Motor neuron (in vitro differentiated cells): ENCODE measurements around the gene POU2AF1. TPM values are rescaled to one million over a fixed set of nuclear protein-coding genes. Genes with fewer than 3 reads are reported as not detected.

Source experiments
- ATAC-seq, 8 experiments: fragments of 200-7000 bp; cut with Tn5 transposase; replicated peaks in 6 of 8; 2 replicates each; pipeline ENCODE4 v1.8.0; 2021; ENCODE audit warnings: mild to moderate bottlenecking in 8 of 8, moderate library complexity in 8 of 8
- H3K27ac ChIP-seq, 2 donors: fragments of 250-450 bp; sonication (Bioruptor Pico); 2 replicates each; pipeline ENCODE4 v1.9.0; 2021; ENCODE audit warnings: antibody characterized with exemption in 2 of 2, mild to moderate bottlenecking in 2 of 2, moderate library complexity in 1 of 2
- H3K4me1 ChIP-seq, 2 donors: fragments of 250-450 bp; sonication (Bioruptor Pico); replicated peaks in 1 of 2; 2 replicates each; pipeline ENCODE4 v1.6.1; 2021; ENCODE audit warnings: antibody characterized with exemption in 2 of 2, mild to moderate bottlenecking in 2 of 2, moderate library complexity in 1 of 2
- H3K4me3 ChIP-seq, 5 donors: fragments of 250-450 bp; sonication (Bioruptor Pico); 2 replicates each; pipeline ENCODE4 v1.9.0; 2021; ENCODE audit warnings: antibody characterized with exemption in 5 of 5, mild to moderate bottlenecking in 5 of 5, moderate library complexity in 4 of 5
- WGBS, 10 experiments: fragments of 450-650 bp; shearing (Covaris generic); methylation state at CpG; one replicate each; pipeline ENCODE4 v1.0.0; 2022; 5-methylcytosine and 5-hydroxymethylcytosine counted together
- in situ Hi-C, 9 experiments: fragments of 400-800 bp; cut with MboI; loops; one replicate each; pipeline ENCODE4 v1.15.0; 2021; ENCODE audit warnings: low sequenced_read_pairs in 9 of 9, low pct_unique_long_range_greater_than_20kb in 2 of 9; ENCODE audit not compliant: unreplicated experiment in 9 of 9
- total RNA-seq, 8 experiments: library from RNA; unstranded; fragments of 300-600 nt; gene quantifications; 2 replicates each; pipeline versions ENCODE4 v1.2.3 to v1.2.4, GENCODE V29; 2022

The POU2AF1 gene
- total RNA-seq, 8 experiments from 2014 or later = 0.05 to 1.0 (median 0.35) TPM; not detected in 2

DNA sequence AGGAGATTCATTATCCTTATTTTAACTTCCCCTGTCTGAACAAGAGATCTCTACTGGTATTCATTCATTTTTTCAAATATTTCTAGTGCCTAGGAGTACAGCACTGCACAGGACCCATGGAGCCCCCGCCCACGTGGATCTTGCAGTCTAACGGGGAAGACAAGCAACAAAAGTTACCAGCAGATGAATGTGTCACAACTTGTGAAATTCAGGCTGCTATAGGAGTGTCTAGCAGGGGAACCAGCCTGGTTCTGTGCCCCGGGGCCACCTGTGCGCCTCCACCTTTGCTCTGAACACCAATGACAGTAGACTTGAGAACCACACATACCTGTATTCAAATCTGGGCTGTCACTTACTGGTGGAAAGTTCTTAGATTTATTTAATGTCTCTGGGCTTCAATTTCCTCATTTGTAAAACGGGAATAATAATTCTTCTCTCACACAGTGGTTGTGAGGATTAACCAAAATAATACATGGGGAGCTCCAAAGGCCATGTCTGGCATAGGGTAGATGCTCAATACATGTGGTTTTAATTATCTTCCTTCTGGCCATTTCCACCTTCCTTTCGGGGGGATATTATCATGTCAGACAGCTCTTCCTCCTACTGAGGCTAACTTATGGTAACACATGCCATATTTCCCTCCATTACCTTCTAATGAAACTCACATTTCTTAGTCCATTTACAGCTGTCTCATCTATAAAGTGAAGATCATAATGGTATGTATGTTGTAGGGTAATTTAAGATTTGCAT lies 17.8 kb downstream of the POU2AF1 start:
- Histone ChIP-seq H3K4me1 (no peaks in the 10 kb centered on the region), H3K4me3 (no peak overlapping the region), H3K27ac (no peak overlapping the region)
- in situ Hi-C loops = no loop called here
- 25 to 88% (median 65%) methylated on average over 2 to 7 of the region's 7 CpGs; no CpG with 5 or more reads in 1 of the 10 experiments for WGBS, 10 experiments
- peak in 1 of 8 experiments; percentile 36 for ATAC-seq

DNA sequence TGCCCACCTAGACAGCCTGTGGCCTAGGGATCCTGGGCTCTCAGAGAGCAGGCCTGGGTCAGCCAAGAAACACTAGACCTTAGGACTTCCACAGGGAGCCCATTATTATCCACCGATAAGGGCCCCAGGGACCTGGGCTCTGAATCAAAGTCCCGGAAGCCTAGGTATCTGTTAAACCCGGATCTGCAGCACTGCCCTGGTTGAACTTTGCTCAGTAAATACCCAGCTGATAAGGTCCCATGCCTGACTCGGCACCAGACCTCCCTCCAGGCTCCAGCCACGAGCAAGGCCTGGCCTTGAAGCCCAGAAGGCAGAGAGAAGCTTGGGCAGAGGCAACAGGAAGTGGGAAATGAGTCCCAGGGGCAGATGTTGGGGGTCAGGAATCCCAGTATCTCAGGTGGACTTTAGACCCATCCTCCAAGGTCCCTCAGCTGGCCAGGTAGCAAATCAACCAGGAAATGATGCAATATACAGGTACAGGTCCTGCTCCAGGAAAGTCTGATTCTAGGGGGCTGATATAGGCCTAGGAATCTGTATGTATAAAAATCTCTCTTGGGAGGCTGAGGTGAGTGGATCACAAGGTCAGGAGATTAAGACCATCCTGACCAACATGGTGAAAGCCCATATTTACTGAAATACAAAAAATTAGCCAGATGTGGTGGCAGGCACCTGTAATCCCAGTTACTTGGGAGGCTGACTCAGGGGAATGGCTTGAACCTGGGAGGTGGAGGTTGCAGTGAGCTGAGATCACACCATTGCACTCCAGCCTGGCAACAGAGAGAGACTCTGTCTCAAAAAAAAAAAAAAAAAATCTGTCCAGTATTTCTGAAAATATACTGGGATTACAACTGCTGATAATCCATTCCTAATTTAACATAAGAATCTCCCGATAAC lies 18.7 kb downstream of the POU2AF1 start:
- H3K4me3 ChIP-seq = no peak overlapping the region
- in situ Hi-C loops = no loop called here
- 8 to 100% (median 90%) methylated on average over 1 to 5 of the region's 6 CpGs; no CpG with 5 or more reads in 1 of the 10 experiments for WGBS, 10 experiments
- no peaks in the 10 kb centered on the region for H3K4me1 ChIP-seq
- no peak overlapping the region for H3K27ac ChIP-seq
- no peak for ATAC-seq

DNA sequence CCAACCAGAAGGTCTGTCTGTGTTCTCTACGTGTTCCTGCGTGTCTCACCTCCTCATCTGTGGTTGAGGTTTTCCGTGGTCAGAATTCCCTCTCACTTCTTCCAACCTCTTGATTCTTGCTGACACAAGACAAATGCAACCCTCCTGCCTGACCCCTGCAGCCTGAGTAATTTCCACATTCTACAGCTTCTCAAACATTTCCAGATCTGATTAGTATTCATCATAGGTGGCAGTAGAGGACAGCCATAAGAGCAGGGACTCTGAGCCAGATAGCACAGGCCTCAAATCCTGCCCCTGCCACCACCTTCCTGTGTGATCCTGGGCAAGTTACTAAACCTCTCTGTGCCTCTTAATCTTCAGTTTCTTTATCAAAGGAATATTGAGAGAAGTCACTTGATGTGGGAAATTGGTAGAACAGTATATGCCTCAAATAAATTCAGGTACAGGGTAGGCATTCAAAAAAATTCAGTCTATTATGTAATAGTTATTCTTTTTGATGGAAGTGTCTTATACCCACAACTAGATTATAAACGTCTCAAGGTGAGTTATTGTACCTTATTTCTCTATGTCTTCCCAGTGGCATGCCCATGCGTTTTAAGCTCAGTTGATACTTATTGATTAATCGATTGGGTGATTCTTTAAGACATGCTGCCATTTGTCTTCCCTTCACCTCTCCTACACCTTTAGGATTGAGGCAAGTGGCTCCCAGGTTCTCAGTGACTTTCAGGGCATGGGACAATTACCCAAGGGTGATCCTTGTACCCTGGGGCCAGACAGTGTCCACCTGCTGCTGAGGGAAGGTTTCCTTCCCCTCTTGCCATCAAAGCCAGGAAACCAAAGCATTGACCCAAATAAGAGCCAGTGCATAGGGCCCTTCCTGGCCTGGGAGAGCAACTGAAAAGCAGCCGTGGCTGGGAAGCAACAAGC lies 19.6 kb downstream of the POU2AF1 start:
- in situ Hi-C loops = no loop called here

DNA sequence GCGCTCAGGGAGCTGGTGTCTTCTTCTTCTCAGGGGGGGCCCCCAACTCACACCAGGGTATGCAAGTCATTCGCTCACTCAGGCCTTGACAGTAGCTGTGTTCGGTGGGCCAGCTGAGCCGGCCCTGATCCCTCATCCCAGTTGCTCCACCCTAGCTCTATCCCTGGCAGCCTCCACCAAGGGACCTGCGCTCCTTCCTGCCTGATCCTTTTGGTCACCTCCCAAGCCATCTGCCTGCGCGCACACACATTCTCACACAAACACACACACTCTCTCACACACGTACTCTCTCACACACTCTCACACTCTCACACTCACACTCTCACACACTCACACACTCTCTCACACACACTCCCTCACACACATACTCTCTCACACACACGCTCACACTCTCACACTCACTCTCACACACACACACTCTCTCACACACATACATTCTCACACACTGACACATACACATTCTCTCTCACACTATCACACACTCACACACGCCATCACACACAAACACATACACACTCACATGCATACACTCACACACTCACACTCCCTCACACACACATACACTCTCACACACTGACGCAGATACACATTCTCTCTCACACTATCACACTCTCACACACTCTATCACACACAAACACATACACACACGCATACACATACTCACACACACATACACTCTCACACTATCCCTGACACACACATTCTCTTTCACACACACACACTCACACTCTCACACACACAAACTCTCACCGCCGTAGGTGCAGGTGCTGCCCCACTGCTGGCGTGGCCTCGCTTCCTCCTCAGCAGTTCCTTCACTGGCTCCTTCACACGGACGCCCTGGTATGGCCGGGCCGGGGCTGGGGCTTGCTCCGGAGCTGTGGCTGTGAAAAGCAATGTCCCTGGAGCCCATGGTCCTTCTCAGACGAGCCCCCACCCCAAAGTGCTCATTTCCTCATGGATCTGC lies 20.8 kb downstream of the POU2AF1 start:
- ATAC-seq = peak in 1 of 8 experiments; percentile 24
- Histone ChIP-seq H3K4me3 (no peak overlapping the region), H3K27ac (no peak overlapping the region), H3K4me1 (no peaks in the 10 kb centered on the region)
- 67 to 93% (median 80%) methylated on average over 1 to 14 of the region's 22 CpGs; no CpG with 5 or more reads in 1 of the 10 experiments for WGBS, 10 experiments
- in situ Hi-C loops = no loop called here

More for the DNA sequence above, 19.6 kb downstream of the POU2AF1 start:
- Histone ChIP-seq H3K4me1 (no peaks in the 10 kb centered on the region), H3K4me3 (no peak overlapping the region), H3K27ac (no peak overlapping the region)
- 56 to 100% (median 85%) methylated on average over 1 to 6 of the region's 7 CpGs; no CpG with 5 or more reads in 2 of the 10 experiments for WGBS, 10 experiments
- ATAC-seq = peak in 2 of 8 experiments; percentile 28 to 42

DNA sequence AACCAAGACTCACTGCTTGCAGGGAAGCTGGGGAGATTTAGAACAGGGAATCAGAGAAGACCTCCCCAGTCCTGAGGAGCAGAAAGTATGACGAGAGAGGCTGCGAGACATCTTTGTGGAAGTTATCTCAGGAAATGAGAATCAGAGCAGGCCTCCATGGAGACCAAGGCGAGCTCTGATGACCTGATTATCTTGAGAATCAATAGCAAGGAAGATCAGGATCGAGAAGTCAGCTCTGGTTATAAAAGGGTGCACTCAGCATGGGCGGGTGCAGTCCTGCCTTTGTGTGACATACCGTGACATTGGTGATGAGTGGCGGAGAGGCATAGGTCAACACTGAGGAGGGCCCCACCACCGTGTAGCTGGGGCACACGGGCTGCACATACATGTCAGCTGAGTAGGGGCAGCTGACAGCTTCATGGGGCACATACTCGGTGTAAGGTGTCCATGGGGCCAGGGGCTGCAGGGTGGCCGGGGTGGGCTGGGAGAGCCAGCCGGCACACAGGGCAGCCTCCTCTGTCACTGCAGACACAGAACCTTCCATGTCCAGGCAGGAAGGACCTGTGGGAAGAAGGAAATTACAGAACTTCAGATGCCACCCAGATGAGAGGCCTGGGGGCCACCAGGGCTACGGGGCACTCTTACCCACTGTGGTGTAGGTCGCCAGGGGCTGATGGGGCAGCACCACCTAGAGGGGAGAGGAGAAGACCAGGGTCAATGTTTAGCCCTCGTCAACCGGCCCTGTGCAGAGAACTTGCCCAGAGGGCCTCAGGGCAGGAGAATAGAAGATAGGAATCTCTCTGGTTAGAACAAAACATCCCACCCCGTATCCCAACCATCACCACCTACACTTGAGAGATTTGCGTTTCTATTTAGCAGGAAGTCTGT lies 21.7 kb downstream of the POU2AF1 start:
- no peak overlapping the region for H3K4me3 ChIP-seq
- in situ Hi-C loops = no loop called here
- peak in 1 of 8 experiments; percentile 82 for ATAC-seq

DNA sequence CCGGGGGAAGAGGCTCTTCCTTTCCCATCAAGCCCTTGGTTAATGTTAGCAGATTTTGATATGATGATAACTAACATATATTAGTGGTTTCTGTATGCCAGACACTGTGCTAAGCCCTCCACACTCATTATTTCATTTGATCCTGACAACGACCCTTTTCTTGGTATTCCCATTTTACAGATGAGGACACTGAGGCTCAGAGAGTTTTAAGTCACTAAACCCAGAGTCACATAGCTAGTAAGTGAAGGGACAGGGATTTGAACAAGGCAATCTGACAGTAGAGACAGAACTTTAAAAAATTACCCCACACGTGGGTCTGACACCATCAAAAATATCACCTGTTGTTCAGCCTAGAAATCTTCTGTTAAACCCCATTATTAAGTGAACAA lies 22.4 kb downstream of the POU2AF1 start:
- in situ Hi-C loops = no loop called here
- no peak for ATAC-seq
- no peaks in the 10 kb centered on the region for H3K4me1 ChIP-seq
- no peak overlapping the region for H3K4me3 ChIP-seq
- no peak overlapping the region for H3K27ac ChIP-seq
- WGBS, 10 experiments = 20 to 100% (median 59%) methylated on average over 1 to 3 of the region's 3 CpGs; no CpG with 5 or more reads in 2 of the 10 experiments

More for the DNA sequence above, 21.7 kb downstream of the POU2AF1 start:
- no peak overlapping the region for H3K27ac ChIP-seq
- H3K4me1 ChIP-seq = no peaks in the 10 kb centered on the region
- WGBS, 10 experiments = 33 to 87% (median 80%) methylated on average over 1 to 13 of the region's 18 CpGs; no CpG with 5 or more reads in 1 of the 10 experiments

DNA sequence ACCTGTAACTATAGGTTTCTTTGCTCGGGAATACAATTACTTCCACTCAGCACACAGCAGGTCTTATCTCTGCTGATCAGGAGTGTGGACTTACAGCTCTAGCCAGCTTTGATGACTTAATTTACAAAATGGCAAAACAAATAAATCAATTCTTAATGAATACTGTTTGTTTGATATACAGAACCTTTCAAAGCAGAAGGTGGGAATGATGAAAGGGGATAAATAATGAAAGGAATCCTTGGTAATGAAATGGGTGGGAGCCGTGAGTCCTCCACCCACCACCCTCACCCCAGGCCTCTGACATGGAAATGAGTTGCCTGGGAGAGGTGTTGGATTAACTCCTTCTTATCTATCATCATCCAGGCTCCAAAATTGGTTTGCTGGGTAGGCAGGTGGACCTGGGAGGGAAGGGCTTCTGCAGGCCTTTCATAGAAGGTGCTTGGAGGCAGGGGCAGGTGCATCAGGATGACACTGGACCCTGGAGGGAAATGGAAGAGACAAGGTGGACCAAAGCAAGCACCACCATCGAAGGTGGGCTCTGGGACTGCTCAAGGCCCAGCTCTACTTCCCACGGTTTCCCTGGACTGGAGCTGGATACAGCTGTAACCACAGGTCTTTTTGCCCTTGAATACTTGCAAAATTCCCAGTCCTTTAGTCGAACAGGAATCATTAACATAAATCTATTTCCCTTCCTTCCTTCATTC lies 23.0 kb downstream of the POU2AF1 start:
- in situ Hi-C loops = no loop called here
- 0 to 61% (median 49%) methylated on average over 1 to 4 of the region's 5 CpGs; no CpG with 5 or more reads in 2 of the 10 experiments for WGBS, 10 experiments
- H3K4me3 ChIP-seq = no peak overlapping the region
- no peak overlapping the region for H3K27ac ChIP-seq
- H3K4me1 ChIP-seq = no peaks in the 10 kb centered on the region
- peak in 3 of 8 experiments; percentile 16 to 55 (median 26) for ATAC-seq

DNA sequence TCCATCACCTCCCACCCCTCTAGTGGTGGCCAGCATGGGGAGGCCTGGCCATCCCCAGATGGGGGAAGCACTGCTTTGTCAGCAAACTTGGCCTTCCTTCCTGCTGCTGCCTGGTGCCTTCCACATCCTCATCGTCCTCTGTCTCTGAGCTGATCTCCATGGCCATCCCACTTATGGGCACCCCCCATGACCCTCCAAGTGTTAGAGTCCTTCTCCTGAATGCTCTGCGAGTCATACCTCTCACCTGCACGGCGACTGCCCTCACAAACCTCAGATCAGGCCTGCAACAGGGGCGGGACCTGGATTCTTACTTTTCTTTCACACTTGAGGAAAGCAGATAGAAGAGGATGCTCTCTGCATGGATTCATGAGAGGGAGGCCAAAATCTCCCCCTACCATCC lies 24.0 kb downstream of the POU2AF1 start:
- 58 to 100% (median 79%) methylated on average over 1 to 4 of the region's 5 CpGs; no CpG with 5 or more reads in 4 of the 10 experiments for WGBS, 10 experiments
- Histone ChIP-seq H3K4me1 (no peaks in the 10 kb centered on the region), H3K4me3 (no peak overlapping the region), H3K27ac (no peak overlapping the region)
- in situ Hi-C loops = no loop called here
- ATAC-seq = no peak

DNA sequence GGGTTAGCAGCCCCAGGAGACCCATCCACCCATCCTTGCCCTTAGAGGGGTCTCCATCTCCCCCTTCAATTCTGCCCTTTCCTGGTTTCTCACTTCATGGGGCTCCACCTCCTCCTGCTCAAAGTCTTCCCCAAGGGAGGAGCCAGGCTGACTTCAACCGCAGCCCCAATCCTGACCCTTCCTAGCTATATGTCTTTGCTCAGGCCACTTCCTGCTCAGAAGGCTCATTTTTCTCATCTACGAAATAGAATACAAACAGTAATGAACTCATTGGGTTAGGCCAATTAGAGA lies 24.5 kb downstream of the POU2AF1 start:
- H3K4me3 ChIP-seq = no peak overlapping the region
- 60 to 100% (median 90%) methylated on average over 1 to 2 of the region's 2 CpGs; no CpG with 5 or more reads in 1 of the 10 experiments for WGBS, 10 experiments
- no peak for ATAC-seq
- in situ Hi-C loops = no loop called here
- H3K4me1 ChIP-seq = no peaks in the 10 kb centered on the region
- H3K27ac ChIP-seq = no peak overlapping the region

DNA sequence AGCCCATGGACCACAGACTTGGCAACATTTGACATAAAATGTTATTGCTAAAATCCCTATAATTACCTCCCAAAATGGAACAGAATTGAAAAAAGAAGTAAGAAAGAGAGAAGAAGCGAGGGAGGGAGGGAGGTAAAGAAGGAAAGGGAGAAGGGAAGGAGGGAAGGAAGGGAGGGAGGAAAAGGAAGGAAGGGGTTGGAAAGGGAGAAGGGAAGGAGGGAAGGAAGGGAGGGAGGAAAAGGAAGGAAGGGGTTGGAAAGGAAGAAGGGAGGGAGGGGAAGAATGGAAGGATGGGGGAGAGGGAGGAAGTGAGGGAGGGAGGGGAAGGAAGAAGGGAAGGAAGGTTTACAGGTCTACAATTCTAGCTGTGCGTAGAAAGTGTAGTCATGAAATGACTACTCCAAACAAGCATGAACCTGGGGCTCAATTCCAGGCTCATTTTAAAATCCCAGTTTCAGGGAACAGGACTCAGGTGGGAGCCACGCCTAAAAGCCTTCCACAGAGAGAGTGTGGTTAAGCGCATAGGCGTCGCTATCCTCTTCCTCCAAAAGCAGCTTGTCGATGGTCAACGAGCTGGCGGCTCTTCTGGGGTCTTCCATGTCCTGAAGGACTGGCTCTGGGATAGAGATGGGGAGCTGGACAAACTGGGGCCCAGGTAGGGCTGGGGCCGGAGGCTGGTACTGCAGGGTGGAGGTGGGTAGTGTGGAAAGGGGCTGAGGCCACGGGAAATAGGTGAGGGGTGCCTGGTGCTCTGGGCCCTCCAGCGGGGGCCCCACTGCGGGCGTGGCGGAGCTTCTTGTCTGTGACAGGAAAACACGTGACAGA lies 25.1 kb downstream of the POU2AF1 start:
- no peak for ATAC-seq
- in situ Hi-C loops = no loop called here
- Histone ChIP-seq H3K4me1 (no peaks in the 10 kb centered on the region), H3K4me3 (no peak overlapping the region), H3K27ac (no peak overlapping the region)
- WGBS, 10 experiments = 57 to 97% (median 75%) methylated on average over 1 to 6 of the region's 16 CpGs; no CpG with 5 or more reads in 3 of the 10 experiments
